Medulla oblongata (tissue), 1 donor: Measurements from ENCODE around the gene PODNL1.

ENCODE experiments used
- DNase-seq: peaks from one replicate; pipeline ENCODE4 v3.0.0-alpha.2; 2015; ENCODE audit errors: extremely low spot score

Gene PODNL1

DNA sequence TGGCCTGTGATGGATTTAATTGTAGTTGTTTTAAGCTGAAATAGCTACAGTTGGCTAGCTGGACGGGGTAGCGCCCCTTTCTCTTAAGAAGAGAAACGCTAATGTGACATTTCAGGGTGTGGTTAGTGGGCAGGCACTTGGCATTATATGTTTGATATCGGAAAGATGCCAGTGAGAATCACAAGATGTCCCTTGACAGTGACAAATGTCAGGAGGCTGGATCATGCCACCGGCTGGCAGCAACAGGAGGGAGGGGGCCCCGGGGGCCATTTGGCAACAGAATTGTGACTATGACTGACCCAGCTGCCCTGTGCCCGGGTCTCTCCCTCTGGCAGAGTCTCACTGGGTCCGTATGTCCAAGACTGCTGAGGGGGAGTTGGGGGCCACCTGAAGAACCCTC is 18.8 kb upstream of the PODNL1 start:
- DNase-seq, result no peak

DNA sequence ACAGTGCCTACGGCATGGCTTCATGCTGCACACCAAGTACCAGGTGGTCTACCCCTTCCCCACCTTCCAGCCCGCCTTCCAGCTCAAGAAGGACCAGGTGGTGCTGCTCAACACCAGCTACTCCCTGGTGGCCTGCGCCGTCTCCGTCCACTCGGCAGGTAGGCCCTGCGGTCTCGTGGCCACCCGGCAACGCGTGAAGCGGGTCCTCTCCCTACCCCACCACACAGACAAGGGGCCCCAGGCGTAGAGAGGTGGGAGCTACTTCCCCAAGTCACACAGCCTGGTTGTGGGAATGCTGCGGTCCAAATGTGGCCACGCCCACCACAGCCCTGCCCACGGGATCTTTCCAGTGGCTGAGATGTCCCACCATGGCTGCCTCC is 18.1 kb upstream of the PODNL1 start:
- DNase-seq, result no peak

DNA sequence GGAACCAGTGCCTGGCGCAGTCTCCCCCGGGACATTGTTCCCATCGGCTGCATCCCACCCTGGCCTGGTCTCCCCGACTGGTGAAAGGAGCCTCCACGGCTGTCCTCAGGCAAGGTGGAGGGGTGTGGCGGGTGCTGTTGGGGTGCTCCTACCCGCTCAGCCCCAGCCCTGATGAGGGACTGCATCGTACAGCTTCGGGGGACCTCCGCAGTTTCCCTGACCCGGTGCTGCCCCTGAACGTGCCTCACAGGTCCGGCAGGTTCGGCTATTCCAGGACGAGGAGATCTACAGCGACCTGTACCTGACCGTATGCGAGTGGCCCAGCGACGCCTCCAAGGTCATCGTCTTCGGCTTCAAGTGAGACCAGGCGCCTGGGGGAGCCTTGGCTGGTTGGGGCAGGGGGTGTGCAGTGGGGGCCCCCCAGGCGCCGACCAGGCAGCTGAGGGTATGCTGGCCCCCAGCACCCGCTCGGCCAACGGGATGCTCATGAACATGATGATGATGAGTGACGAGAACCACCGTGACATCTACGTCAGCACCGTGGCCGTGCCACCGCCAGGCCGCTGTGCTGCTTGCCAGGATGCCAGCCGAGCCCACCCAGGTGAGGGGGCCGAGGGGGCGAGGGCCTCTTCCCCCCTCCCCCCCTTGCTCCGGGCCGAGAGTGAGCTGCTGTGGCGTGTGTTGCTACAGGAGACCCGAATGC is 17.6 kb upstream of the PODNL1 start:
- DNase-seq, result no peak

- no peak for DNase-seq
Observed at GRCh38 chr19:13954185-13954584, 16.0 kb upstream of the PODNL1 start.

DNA sequence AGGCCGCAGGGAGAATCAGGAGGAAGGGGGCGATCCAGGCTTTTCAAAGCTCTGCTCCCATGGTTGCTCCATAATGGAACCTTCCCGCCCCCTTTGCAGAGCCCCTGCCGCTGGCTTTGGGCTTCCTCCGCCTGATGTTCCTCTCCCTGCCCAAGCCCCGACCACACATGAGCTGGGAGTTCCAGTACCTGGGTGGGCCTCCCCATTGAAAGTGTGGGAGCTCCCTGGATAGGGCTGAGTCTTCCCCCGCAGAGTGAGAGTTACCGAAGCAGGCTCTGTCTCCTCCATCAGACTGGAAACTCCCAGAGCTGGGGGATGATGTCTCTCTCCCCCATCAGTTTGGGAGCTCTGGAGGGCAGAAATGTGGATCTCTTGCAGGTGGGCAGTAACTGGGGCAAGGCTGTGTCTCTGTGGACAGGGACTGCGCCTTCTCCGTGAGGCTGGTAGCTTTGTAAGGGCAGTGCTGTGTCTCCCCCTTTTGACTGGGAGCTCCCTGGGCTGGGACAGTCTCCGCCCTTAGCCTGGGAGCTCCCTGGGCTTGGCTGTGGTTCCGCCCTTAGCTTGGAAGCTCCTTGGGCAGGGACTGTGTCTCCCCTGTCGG is 14.8 kb upstream of the PODNL1 start:
- DNase-seq, result peak; percentile 28

DNA sequence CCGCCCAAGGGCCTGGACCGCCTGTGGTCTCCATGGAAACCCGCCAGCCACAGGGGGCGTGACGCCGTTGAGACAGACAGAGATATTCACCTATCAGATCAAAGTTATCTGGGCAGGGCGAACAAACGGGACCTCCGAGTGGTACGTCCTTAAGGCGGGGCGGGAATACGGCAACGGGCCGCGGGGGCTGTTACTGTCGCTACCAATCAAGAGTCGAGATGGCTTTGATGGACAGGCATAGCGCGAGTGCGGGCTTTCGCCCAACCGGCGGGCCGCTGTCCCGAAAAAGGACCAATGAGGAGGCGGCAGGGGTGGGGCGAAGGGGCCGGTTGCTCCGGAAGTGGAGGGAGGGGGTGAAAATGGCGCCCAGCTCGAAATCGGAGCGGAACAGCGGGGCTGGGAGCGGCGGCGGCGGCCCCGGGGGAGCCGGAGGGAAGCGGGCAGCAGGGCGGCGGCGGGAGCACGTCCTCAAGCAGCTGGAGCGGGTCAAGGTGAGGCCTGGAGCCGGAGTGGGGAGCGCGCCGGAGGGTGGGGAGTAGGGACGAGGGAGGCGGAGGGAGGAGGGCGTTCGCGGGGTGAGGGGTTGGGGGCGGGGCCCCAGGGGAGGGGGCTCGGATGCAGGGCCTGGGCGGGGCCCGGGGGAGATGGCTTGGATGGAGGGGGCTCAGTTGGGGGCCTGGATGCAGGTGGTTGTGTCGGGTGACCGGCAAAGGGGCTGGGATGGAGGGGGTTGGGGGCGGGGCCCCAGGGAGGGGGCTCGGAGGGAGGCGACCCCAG is 14.1 kb upstream of the PODNL1 start, which contains the start of gene DCAF15:
DCAF15 (plus strand) TSS at position 356 of the 777 bp plus-strand sequence; CDS start at position 360, 4 bp downstream.
- peak; percentile 99 for DNase-seq

DNA sequence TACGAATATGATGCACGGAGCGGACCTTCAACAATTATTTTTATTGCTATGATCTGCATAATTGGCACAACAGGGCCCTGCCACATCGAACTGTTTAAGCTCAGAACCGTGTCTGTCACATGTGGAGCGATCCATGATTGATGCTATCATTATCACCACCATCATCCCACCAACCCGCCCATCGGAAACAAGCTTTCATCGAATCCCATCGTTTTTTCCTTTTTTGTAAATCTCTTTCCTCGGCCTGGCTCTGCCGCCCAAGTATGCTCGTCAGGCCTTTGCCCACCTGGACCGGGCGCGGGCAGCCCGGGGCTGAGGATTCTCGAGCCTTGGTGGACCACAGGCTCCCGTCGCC is 13.6 kb upstream of the PODNL1 start:
- no peak for DNase-seq

- DNase-seq, result no peak
Observed at GRCh38 chr19:13951043-13951442, 12.8 kb upstream of the PODNL1 start.

GRCh38 chr19:13946414-13946813 is 8.2 kb upstream of the PODNL1 start:
- DNase-seq, result no peak

- no peak for DNase-seq
Observed at GRCh38 chr19:13942023-13942684, 3.9 kb upstream of the PODNL1 start.

GRCh38 chr19:13937479-13938300 is 527 bp downstream of the PODNL1 start:
- no peak for DNase-seq

DNA sequence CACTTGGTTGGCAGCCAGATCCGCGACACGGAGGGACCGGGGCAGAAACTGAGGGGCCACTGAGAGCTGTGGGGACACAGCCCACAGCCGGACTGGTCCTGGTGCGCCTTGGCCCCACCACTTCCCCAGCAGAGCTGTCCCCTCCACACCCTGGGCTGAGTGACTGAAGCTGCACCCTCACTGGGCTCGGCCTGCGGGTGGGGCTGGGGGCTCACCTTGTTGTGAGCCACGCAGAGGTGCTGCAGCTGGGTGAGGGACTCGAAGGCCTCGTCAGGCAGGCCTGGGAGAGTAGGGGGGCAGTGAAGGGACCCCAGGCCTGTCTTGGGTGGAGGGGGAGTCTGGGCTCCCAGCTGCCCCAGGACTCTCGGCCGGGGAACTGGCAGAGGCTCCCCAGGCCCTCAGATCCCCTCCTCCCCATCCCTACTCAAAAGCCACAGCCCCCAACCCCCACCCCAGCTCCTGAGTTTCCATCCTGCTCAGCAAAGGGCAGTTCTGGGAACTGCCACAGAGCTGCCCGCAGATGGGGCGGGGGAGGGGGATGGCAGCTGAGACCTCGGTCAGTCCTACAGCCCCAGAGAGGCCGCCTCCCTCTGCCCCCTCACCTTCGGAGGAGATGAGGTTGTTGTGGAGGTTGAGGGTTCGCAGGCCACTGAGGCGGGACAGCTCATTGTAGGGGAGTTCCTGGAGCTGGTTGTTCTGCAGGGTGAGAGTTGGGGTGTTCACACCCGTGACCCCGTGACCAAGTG is 2.3 kb downstream of the PODNL1 start:
- no peak for DNase-seq

- no peak for DNase-seq
Observed at GRCh38 chr19:13934785-13935109, 3.5 kb downstream of the PODNL1 start.

DNA sequence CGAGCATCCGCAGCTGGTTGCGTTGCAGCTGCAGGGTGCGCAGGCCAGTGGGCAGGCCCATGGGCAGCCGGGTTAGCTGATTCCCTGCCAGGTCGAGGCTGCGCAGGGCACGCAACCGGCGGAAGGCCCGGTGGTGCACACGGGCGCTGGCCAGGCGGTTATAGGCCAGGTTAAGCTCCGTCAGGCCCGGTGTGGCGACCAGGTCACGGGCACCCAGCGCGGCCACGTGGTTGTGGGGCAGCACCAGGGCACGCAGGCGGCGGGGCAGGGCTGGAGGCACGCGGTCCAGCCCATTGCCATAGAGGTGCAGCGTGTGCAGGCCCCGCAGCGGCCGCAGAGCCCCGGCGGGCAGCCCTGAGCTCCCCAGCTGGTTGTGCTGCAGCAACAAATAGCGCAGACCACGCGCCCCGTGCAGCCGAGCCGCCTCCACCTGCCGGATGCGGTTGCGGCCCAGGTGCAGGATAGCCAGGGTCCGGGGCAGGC is 5.3 kb downstream of the PODNL1 start:
- DNase-seq, result no peak

GRCh38 chr19:13932149-13932637 is 6.0 kb downstream of the PODNL1 start:
- DNase-seq, result no peak

GRCh38 chr19:13931391-13932148 is 6.6 kb downstream of the PODNL1 start:
- DNase-seq, result no peak

DNA sequence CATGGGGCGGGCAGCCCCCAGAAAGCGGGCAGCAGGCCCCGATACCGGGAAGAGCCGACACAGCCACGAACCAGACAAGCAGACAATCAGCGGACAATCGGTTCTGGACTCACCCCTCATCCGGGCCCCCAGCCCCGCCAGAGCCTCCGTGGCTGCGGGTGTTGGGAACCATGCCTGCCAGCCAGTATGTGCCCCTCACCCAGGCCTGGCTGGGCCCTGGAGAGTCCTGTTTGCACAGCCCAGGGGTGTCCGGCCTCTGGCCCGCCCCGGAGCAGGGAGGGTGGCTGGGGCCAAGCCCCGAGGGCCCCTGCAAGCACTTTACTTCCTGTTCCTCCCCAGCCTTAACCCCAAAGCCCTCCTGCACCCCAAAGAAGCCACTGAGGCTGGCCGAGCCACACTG is 7.8 kb downstream of the PODNL1 start:
- no peak for DNase-seq

- DNase-seq, result no peak
Observed at GRCh38 chr19:13929956-13930355, 8.3 kb downstream of the PODNL1 start.

DNA sequence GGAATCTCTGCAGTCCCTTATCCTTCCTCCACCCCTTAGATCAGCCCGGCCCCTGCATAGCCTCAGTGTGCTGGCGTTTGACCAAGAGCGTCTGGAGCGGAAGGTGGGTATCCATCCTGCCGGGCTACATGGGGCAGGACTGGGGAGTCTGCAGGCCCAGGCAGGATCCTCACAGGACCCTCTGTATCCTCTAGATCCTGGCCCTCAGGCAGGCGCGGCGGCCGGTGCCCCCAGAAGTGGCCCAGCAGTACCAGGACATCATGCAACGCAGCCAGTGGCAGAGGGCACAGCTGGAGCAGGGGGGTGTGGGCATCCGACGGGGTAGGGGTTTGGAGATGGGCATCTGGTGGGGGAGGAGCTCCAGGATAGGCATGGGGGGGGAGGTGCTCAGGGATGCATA is 8.9 kb downstream of the PODNL1 start:
- no peak for DNase-seq

GRCh38 chr19:13926715-13927114 is 11.5 kb downstream of the PODNL1 start:
- no peak for DNase-seq
